PFSK-1 (cell line): Measurements from ENCODE around the gene EXOC7.

Experiments used
- POLR2AphosphoS5 ChIP-seq: IDR thresholded peaks from 2 replicates; pipeline ENCODE4 v1.6.1; 2012; ENCODE audit warnings: low read depth, mild to moderate bottlenecking, control low read depth, low read length, moderate library complexity
- TF ChIP-seq, protein P1 (sequence below), 2 experiments: IDR thresholded peaks; 2 replicates each; pipeline versions ENCODE4 v1.6.1 to v1.8.0; 2011 to 2012; ENCODE audit warnings: low read depth in 2 of 2, low read length in 2 of 2, control low read depth in 1 of 2, inconsistent platforms in 1 of 2, mild to moderate bottlenecking in 1 of 2, moderate library complexity in 1 of 2; ENCODE audit not compliant: insufficient read depth in 1 of 2

DNA sequence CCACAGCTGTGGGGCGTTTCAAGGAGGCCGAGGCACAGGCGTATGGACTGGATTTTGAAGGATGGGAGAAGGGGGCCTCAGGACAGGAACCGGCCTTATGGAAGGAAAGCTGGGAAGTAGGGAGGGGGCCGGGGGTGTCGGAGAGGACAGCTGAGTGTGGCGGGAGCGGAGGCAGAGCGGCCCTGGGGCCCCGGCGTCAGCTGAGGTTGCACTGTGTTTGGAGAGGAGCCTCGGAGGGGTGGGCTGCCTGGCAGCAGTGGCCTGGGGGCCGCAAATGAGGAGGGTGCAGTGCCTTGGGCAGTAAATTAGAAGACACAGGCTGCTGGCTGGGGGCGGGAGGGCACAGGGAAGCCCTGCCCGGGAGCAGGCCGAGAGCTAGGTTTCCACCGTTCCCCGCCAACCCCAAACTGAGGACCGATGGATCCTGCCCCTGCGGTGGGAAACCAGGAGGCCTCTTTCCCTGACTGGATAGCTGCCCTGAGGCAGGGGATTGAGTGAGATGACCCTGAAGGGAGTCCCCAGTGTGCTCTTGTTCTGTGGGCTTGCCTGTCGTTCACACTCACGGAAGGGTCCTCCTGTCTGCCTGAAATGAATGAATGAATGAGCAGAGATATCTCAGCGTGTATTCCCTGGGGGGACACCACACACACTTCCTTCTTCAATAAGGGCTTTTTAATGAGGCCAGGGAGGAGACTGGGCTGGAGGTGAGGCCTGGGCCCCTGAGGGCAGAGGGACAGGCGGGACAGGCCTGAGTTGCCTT is 19.0 kb upstream of the EXOC7 start:
- TF ChIP-seq, protein P1, sequence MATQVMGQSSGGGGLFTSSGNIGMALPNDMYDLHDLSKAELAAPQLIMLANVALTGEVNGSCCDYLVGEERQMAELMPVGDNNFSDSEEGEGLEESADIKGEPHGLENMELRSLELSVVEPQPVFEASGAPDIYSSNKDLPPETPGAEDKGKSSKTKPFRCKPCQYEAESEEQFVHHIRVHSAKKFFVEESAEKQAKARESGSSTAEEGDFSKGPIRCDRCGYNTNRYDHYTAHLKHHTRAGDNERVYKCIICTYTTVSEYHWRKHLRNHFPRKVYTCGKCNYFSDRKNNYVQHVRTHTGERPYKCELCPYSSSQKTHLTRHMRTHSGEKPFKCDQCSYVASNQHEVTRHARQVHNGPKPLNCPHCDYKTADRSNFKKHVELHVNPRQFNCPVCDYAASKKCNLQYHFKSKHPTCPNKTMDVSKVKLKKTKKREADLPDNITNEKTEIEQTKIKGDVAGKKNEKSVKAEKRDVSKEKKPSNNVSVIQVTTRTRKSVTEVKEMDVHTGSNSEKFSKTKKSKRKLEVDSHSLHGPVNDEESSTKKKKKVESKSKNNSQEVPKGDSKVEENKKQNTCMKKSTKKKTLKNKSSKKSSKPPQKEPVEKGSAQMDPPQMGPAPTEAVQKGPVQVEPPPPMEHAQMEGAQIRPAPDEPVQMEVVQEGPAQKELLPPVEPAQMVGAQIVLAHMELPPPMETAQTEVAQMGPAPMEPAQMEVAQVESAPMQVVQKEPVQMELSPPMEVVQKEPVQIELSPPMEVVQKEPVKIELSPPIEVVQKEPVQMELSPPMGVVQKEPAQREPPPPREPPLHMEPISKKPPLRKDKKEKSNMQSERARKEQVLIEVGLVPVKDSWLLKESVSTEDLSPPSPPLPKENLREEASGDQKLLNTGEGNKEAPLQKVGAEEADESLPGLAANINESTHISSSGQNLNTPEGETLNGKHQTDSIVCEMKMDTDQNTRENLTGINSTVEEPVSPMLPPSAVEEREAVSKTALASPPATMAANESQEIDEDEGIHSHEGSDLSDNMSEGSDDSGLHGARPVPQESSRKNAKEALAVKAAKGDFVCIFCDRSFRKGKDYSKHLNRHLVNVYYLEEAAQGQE (IDR thresholded peaks at IDR 0.05; ENCODE audit: insufficient read depth in 1 of 2, low read depth in 2 of 2, low read length in 2 of 2) = no peak
- no peak for TF ChIP-seq POLR2AphosphoS5
